ENCODE results near the gene SNTB2.

Gene SNTB2

GRCh38 chr16:69320740-69321073 lies 133.7 kb downstream of the SNTB2 start:
- no peak for DNase-seq

- DNase-seq = no peak
Measured at GRCh38 chr16:69321080-69321479, 134.1 kb downstream of the SNTB2 start.

- no peak for DNase-seq
Measured at GRCh38 chr16:69322343-69322742, 135.4 kb downstream of the SNTB2 start.

GRCh38 chr16:69323415-69323814 lies 136.5 kb downstream of the SNTB2 start:
- no peak for DNase-seq

- no peak for DNase-seq
Measured at GRCh38 chr16:69324013-69324531, 137.1 kb downstream of the SNTB2 start.

GRCh38 chr16:69324585-69325253 lies 137.8 kb downstream of the SNTB2 start:
- DNase-seq = no peak

GRCh38 chr16:69325784-69326171 lies 138.8 kb downstream of the SNTB2 start:
- DNase-seq = no peak

GRCh38 chr16:69326172-69326873 lies 139.4 kb downstream of the SNTB2 start:
- no peak for DNase-seq

- no peak for DNase-seq
Measured at GRCh38 chr16:69327585-69328310, 140.8 kb downstream of the SNTB2 start.

GRCh38 chr16:69328854-69329316 lies 141.9 kb downstream of the SNTB2 start:
- DNase-seq = peak in 1 of 5 experiments; percentile 74

- DNase-seq = peak in 2 of 5 experiments; percentile 30 to 70
Measured at GRCh38 chr16:69329369-69330285, 142.7 kb downstream of the SNTB2 start.

GRCh38 chr16:69330286-69331109 lies 143.5 kb downstream of the SNTB2 start, which contains the start of gene PDF:
Gene PDF, minus strand, starts transcription at chr16:69330588. Its CDS starts 18 bp downstream, at chr16:69330570.
- peak; percentile 74 to 88 (median 76) for DNase-seq

GRCh38 chr16:69334696-69335095 lies 147.7 kb downstream of the SNTB2 start:
- no peak for DNase-seq

- DNase-seq = peak in 1 of 5 experiments; percentile 19
Measured at GRCh38 chr16:69338557-69339288, 151.8 kb downstream of the SNTB2 start.

GRCh38 chr16:69339289-69340094 lies 152.5 kb downstream of the SNTB2 start, which contains the start of the genes COG8 and NIP7:
Gene COG8, minus strand, starts transcription at chr16:69339564. Its CDS starts 12 bp downstream, at chr16:69339552.
Gene NIP7, plus strand, starts transcription at chr16:69339772. Its CDS starts 58 bp downstream, at chr16:69339830.
- peak; percentile 73 to 94 (median 87) for DNase-seq

GRCh38 chr16:69340095-69340644 lies 153.2 kb downstream of the SNTB2 start:
- DNase-seq = peak in 1 of 5 experiments; percentile 42

GRCh38 chr16:69344171-69344570 lies 157.2 kb downstream of the SNTB2 start:
- DNase-seq = no peak

- peak in 1 of 5 experiments; percentile 16 for DNase-seq
Measured at GRCh38 chr16:69345923-69346322, 159.0 kb downstream of the SNTB2 start.

GRCh38 chr16:69346683-69347082 lies 159.7 kb downstream of the SNTB2 start:
- DNase-seq = no peak
